Astrocyte of the spinal cord (primary cell): Measurements from ENCODE around the gene STEAP2.
A peak's percentile ranks its signal among the peaks of the same experiment; 100 is the strongest.

Experiments used
- DNase-seq: peaks from one replicate; pipeline ENCODE4 v3.0.0; 2011; ENCODE audit warnings: low read depth, low spot score
- H3K4me3 ChIP-seq: 2 replicates; pipeline ENCODE4 v1.5.1; 2011; ENCODE audit warnings: low read depth, mild to moderate bottlenecking, low read length, moderate library complexity
- in situ Hi-C: cut with HindIII; loops from 2 replicates; pipeline ENCODE4 v1.10.0; 2017; ENCODE audit warnings: low sequenced_read_pairs
- TF ChIP-seq, protein P1 (sequence below): IDR thresholded peaks from 2 replicates; pipeline ENCODE4 v1.5.1; 2012; ENCODE audit warnings: low read depth, mild to moderate bottlenecking, low read length, inconsistent platforms

The STEAP2 gene

DNA sequence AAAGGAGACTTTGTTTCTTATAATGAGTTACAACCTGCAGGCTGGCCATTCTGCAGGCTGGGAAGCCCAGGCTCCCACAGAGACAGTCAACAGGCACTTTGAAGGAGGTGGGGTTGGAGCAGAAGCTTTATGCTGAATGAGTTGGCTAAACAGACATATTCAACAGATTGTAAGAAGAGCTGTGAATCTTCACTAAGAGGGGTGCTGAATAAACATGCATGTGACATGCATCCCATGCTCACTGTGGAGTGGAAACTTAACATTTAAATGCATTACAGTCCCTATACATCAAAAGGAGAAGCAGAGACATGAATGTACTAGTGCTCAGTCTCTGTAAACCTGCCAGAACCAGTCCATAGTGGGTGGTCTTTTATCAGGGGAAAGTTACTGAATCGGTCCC is 32.0 kb downstream of the STEAP2 start:
- DNase-seq = no peak
- H3K4me3 ChIP-seq = no peak overlapping the region
- TF ChIP-seq, protein P1, sequence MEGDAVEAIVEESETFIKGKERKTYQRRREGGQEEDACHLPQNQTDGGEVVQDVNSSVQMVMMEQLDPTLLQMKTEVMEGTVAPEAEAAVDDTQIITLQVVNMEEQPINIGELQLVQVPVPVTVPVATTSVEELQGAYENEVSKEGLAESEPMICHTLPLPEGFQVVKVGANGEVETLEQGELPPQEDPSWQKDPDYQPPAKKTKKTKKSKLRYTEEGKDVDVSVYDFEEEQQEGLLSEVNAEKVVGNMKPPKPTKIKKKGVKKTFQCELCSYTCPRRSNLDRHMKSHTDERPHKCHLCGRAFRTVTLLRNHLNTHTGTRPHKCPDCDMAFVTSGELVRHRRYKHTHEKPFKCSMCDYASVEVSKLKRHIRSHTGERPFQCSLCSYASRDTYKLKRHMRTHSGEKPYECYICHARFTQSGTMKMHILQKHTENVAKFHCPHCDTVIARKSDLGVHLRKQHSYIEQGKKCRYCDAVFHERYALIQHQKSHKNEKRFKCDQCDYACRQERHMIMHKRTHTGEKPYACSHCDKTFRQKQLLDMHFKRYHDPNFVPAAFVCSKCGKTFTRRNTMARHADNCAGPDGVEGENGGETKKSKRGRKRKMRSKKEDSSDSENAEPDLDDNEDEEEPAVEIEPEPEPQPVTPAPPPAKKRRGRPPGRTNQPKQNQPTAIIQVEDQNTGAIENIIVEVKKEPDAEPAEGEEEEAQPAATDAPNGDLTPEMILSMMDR = no peak
- in situ Hi-C loops = no loop called here

DNA sequence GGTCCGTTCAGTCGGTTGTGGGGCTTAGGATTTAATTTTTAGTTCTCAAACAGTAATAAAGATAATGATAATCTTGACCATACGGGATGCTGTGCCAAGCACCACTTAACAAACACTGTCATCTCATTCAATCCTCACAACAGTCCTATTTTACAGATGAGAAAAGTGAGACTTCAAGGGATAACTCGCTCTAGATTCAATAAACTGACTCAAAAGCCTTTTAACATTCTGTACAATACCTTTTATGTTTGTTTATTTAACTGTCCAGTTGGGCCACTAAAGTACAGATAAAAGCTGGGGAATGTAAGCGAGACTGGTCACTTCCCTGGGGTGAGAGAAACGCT is 33.0 kb downstream of the STEAP2 start:
- in situ Hi-C loops = no loop called here
- TF ChIP-seq, protein P1 = no peak
- DNase-seq = no peak
- peak overlapping the region; percentile 90 for H3K4me3 ChIP-seq

DNA sequence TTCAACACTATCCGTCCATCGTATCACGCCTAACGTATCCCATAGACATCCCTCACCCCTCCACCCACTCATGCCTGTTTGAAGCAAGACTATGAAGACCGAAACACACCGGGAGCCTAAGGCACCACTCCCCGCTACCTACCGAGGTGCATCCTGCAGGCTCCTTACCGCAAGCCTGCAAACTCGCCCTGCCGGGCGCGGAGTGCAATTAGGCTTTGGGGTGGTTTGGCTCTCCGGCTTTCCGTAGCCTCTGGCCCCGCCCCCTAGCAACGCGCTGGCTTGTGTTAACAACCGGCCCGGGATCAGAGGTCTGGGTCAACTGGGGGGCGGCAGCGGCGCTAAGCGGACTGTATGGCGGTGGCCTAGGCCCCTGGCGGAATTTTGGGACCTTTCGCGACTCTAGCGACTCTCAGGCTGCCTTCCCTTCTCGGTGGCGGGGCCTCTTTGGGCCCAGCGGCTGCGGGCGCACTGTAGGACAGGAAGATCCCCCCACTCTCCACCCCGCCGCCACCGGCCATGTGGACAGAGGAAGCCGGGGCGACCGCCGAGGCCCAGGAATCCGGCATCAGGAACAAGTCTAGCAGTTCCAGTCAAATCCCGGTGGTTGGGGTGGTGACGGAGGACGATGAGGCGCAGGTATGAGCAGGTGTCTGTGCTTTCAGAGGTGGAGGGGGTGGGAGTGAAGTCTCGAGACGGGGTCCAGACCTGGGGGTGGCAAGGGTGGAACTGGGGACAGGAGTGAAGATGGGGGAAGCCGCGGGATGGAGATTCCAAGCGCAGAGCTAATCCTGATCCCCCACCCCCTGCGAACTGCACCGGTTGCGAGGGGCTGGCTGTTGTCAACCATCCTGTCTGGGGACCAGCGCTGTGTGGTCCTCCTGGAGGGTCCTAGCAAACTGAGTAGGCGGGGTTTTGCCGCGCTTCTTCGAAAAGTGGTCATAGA is 33.6 kb downstream of the STEAP2 start, which contains the start of gene CFAP69:
CFAP69 (plus strand) TSS at position 266 of the 943 bp plus-strand sequence; CDS start at position 517, 251 bp downstream.
- in situ Hi-C loops = no loop called here
- TF ChIP-seq, protein P1 = peak; percentile 21
- H3K4me3 ChIP-seq = peak within 1 kb of the TSS; percentile 90
- DNase-seq = peak; percentile 86

DNA sequence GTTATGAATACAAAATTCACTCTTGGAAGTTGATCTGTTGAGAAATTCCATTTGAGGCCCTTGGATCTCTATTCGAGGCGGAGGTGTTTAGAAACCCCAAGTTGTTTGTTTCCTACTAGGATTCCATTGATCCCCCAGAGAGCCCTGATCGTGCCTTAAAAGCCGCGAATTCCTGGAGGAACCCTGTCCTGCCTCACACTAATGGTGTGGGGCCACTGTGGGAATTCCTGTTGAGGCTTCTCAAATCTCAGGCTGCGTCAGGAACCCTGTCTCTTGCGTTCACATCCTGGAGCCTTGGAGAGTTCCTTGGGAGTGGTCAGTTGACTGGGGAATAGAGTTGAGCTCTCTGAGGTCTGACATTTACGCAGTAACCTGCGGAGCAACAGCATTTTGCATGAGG is 34.6 kb downstream of the STEAP2 start:
- in situ Hi-C loops = no loop called here

DNA sequence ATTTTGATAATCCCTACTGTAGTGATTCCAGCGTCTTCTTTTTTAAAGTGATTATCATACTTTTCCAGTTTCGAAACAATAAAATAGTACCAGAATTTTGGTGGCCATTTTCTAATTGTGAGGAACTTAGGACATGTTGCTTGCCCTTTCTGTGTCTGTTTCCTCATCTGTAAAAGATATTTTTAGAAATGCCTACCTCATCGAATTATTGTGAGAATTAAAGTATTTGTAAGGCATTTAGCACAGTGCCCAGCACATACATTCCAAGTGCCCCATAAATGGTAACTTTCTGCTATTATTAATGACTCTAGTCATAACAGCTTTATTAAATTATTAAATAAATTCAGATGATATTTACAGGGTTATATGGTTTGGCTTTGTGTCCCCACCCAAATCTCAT is 37.2 kb downstream of the STEAP2 start:
- in situ Hi-C loops = no loop called here
- TF ChIP-seq, protein P1 = no peak
- no peak overlapping the region for H3K4me3 ChIP-seq
- DNase-seq = no peak

More for the DNA sequence above, 34.6 kb downstream of the STEAP2 start:
- DNase-seq = peak; percentile 6
- no peak overlapping the region for H3K4me3 ChIP-seq
- TF ChIP-seq, protein P1 = no peak

DNA sequence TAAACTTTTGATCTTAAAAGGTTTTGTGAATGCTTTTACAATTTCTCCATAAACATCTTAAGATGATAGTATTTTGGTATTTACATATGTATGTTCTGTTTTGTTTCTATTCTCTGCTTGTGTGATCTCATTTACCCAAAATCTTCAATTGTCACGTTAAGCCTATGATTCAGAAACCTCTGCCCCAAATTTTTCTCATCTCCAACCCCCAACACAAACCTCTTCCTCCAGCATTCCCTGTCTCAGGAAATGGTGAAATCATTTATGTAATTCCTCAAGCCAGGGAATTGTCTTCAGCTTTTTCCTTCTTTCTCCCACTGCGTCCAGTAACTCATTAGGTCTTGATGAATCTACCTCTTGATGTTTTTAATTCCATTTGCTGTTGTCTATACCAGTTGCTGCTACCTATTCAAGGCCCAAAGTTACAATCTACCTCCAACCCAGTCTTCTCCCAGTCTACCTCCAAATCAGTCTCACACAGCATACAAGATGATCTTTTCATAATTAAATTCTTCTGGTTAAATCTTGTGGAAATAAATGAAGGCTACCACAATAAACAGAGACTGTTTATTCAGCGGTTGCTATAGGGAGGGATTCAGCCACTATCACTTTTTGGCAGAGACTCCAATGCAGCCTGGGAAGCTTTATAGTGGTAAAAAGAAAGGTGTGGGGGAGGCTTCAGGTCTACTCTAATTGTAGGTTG is 39.2 kb downstream of the STEAP2 start:
- in situ Hi-C loops = no loop called here
- H3K4me3 ChIP-seq = no peak overlapping the region

More for the DNA sequence above, 39.2 kb downstream of the STEAP2 start:
- peak; percentile 10 for DNase-seq
- TF ChIP-seq, protein P1 = no peak
